ENCODE results near the gene CDC42EP3. TPM values are rescaled to one million over a fixed set of nuclear protein-coding genes. Genes with fewer than 3 reads are reported as not detected.

Gene CDC42EP3
- total RNA-seq, 4 donors from 2014 or later: 14.0 to 42.6 (median 28.7) TPM

- H3K4me3 ChIP-seq (ENCODE audit: low read depth, poor library complexity, severe bottlenecking): no peak overlapping the region
- no peak for DNase-seq (ENCODE audit: low spot score in 2 of 2)
- WGBS, 2 donors: 77 to 80% methylated on average over 3 of the region's 3 CpGs
- intact Hi-C loops (cut with DNase I; ENCODE audit: low total_unique reads): no loop called here
- no peak for TF ChIP-seq POLR2A (IDR thresholded peaks at IDR 0.05)
- TF ChIP-seq, protein P1, sequence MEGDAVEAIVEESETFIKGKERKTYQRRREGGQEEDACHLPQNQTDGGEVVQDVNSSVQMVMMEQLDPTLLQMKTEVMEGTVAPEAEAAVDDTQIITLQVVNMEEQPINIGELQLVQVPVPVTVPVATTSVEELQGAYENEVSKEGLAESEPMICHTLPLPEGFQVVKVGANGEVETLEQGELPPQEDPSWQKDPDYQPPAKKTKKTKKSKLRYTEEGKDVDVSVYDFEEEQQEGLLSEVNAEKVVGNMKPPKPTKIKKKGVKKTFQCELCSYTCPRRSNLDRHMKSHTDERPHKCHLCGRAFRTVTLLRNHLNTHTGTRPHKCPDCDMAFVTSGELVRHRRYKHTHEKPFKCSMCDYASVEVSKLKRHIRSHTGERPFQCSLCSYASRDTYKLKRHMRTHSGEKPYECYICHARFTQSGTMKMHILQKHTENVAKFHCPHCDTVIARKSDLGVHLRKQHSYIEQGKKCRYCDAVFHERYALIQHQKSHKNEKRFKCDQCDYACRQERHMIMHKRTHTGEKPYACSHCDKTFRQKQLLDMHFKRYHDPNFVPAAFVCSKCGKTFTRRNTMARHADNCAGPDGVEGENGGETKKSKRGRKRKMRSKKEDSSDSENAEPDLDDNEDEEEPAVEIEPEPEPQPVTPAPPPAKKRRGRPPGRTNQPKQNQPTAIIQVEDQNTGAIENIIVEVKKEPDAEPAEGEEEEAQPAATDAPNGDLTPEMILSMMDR (IDR thresholded peaks at IDR 0.05): no peak
These were observed 2.0 kb downstream of the CDC42EP3 start for GRCh38 chr2:37669446-37669845.

DNA sequence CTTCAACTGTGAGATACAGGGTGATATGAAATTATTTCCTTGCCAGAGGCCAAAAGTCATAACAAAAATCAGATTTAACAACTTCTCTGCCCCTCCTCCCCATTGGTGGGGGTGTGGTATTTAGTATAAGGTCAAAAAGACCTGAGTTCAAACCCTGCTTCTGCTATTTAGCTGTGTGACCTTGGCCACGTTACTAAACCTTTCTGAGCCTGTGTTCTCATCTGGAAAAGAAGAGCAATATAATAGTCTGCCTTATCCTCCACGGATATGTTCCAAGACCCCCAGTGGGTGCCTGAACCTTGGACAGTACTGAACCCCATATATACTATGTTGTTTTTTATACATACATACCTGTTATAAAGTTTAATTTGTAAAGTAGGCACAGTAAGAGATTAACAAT lies 3.7 kb downstream of the CDC42EP3 start:
- WGBS, 2 donors: 78 to 85% methylated on average over 2 of the region's 2 CpGs
- intact Hi-C loops (cut with DNase I; ENCODE audit: low total_unique reads): no loop called here
- no peak for DNase-seq (ENCODE audit: low spot score in 2 of 2)
- no peak overlapping the region for H3K4me3 ChIP-seq (ENCODE audit: low read depth, poor library complexity, severe bottlenecking)
- TF ChIP-seq POLR2A (IDR thresholded peaks at IDR 0.05): no peak
- TF ChIP-seq, protein P1 (IDR thresholded peaks at IDR 0.05): no peak

DNA sequence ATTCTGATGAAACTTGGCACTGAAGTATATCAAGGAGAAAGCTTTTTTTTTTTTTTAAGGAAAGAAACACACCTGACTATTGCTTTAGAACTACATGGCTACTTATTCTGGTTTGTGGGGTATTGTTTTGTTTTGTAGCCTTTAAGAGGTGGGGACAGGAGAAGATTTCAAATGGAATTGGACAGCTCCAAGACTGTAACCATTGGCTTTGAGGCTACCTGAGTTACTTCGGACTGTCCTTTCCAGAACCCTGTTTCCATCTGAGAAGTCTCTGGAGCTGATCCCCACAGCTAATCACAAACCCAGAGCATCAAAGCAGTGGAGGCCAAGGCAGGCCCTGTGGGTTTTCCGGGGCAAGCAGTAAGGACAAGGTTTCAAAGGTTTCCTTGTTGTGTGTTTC lies 4.7 kb downstream of the CDC42EP3 start:
- no peak overlapping the region for H3K4me3 ChIP-seq (ENCODE audit: low read depth, poor library complexity, severe bottlenecking)
- TF ChIP-seq, protein P1 (IDR thresholded peaks at IDR 0.05): no peak
- no peak for TF ChIP-seq POLR2A (IDR thresholded peaks at IDR 0.05)
- DNase-seq (ENCODE audit: low spot score in 2 of 2): no peak
- WGBS, 2 donors: 74 to 78% methylated on average over 2 of the region's 2 CpGs
- intact Hi-C loops (cut with DNase I; ENCODE audit: low total_unique reads): no loop called here

DNA sequence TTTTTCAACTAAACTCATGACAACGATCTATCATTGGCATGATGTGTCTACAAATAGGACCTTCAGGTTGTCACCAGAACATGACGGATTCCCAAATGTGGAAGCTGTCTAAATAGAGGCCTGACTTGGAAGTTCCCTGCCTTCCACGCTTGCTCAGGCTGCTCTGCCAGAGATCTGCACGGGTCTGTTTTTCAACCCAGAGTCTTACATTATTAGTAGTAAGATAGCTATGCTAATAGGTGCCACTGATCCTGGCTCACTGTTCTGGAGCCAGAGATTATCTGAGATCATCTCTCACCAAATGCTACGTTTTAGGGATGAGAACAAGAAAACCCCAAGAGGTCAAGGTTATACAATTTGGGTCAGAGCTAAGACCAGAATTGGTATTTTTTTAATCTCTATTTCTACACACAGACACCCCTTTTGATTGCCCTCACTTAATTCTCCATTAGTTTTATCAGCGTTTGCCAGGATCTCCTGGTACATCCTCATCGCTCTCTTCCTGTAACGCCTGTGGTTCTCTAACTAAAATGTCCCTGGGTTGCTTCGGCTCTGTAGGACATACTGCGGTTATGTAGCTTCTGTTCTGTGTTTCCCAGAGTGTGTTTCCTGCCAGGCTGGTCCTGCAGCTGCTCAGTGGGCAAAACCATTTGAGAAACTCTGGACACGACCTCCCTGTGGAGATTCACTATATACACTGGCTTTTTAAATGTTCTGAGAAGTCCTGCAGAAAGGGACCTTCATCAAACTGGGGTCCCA lies 5.7 kb downstream of the CDC42EP3 start:
- intact Hi-C loops (cut with DNase I; ENCODE audit: low total_unique reads): no loop called here

DNA sequence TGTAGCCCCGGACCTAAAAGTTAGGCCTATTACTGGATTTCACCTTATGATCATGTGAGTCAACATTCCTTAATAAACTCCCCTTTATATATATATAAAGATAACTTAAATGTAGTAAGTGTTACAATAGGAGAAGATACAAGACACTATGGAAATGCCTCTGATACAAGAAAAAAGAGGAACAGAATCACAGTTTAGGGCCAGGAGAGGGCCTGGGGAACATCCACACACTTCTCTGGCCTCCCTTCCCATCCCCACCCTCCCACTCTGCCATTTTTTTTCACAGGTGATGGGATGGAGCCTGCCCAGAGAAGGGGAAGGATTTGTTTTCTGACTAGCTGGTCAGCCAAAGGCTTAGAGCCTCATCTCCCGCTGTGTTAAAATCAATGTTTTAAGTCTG lies 6.4 kb downstream of the CDC42EP3 start:
- WGBS, 2 donors: 95 to 96% methylated on average over 2 of the region's 2 CpGs
- H3K4me3 ChIP-seq (ENCODE audit: low read depth, poor library complexity, severe bottlenecking): no peak overlapping the region
- intact Hi-C loops (cut with DNase I; ENCODE audit: low total_unique reads): no loop called here
- TF ChIP-seq, protein P1 (IDR thresholded peaks at IDR 0.05): no peak
- no peak for TF ChIP-seq POLR2A (IDR thresholded peaks at IDR 0.05)
- no peak for DNase-seq (ENCODE audit: low spot score in 2 of 2)

More for the DNA sequence above, 5.7 kb downstream of the CDC42EP3 start:
- TF ChIP-seq, protein P1 (IDR thresholded peaks at IDR 0.05): no peak
- H3K4me3 ChIP-seq (ENCODE audit: low read depth, poor library complexity, severe bottlenecking): no peak overlapping the region
- 82% methylated on average over 11 of the region's 11 CpGs for WGBS, 2 donors
- DNase-seq (ENCODE audit: low spot score in 2 of 2): no peak

DNA sequence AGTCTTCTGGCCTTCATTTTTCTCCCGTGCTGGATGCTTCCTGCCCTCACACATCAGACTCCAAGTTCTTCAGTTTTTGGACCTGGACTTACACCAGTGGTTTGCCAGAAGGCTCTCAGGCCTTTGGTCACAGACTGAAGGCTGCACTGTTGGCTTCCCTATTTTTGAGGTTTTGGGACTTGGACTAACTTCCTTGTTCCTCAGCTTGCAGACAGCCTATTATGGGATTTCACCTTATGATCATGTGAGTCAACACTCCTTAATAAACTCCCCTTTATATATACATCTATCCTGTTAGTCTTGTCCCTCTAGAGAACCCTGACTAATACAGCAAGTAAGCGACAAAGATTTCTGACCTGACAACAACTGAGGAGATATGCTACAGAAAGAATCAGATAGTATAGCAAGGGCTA lies 7.2 kb downstream of the CDC42EP3 start:
- 69 to 80% methylated on average over 2 of the region's 2 CpGs for WGBS, 2 donors
- no peak overlapping the region for H3K4me3 ChIP-seq (ENCODE audit: low read depth, poor library complexity, severe bottlenecking)
- DNase-seq (ENCODE audit: low spot score in 2 of 2): no peak
- intact Hi-C loops (cut with DNase I; ENCODE audit: low total_unique reads): no loop called here
- TF ChIP-seq, protein P1 (IDR thresholded peaks at IDR 0.05): no peak
- no peak for TF ChIP-seq POLR2A (IDR thresholded peaks at IDR 0.05)
